ENCODE measurements around the gene MIS12. TPM values are rescaled to one million over a fixed set of nuclear protein-coding genes. Genes with fewer than 3 reads are reported as not detected.

The MIS12 gene
- total RNA-seq, 6 donors from 2014 or later: 3.2 to 79.6 (median 15.2) TPM

DNA sequence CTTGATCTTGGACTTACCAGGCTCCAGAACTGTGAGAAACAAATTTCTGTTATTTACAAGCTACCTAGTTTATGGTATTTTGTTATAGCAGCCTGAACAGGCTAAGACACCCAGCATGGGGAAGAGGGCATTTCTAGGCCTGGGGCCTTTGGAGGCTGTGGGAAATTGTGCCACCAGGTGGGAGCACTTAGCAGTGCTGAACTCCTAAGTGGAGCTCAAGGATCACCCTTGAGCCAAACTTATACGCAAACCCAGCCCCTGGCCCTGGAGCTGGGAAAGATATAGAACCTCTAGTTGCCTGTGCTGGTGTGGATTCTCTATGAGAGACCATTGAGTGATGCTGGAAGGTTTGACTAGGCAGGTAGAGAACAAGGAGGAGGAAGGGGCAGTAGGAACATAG, 36.1 kb downstream of the MIS12 start:
- no peak for ATAC-seq (ENCODE audit: low FRiP score in 2 of 2)
- TF ChIP-seq EP300 (IDR thresholded peaks at IDR 0.05) (no peak), POLR2AphosphoS5 (IDR thresholded peaks at IDR 0.05) (no peak), POLR2A (IDR thresholded peaks at IDR 0.05) (no peak), CTCF (IDR thresholded peaks at IDR 0.05) (no peak)
- Histone ChIP-seq H3K4me3 (no peak overlapping the region), H3K9me3 (no peaks in the 10 kb centered on the region), H3K27ac (no peak overlapping the region), H3K4me1 (no peaks in the 10 kb centered on the region), H3K36me3 (peaks cover 0 to 58% (median 36%) of the 10 kb centered on the region in 4 donors), H3K27me3 (no peaks in the 10 kb centered on the region)
- WGBS, 2 donors: 88 to 100% methylated on average over 1 of the region's 1 CpG
- no peak for DNase-seq

- Histone ChIP-seq H3K27ac (no peak overlapping the region), H3K4me1 (no peaks in the 10 kb centered on the region), H3K36me3 (peaks cover 0 to 58% (median 34%) of the 10 kb centered on the region in 4 donors), H3K27me3 (no peaks in the 10 kb centered on the region), H3K4me3 (no peak overlapping the region), H3K9me3 (no peaks in the 10 kb centered on the region)
- DNase-seq: no peak
- no peak for TF ChIP-seq CTCF (IDR thresholded peaks at IDR 0.05)
- no peak for TF ChIP-seq EP300 (IDR thresholded peaks at IDR 0.05)
- no peak for TF ChIP-seq POLR2AphosphoS5 (IDR thresholded peaks at IDR 0.05)
- TF ChIP-seq POLR2A (IDR thresholded peaks at IDR 0.05): no peak
- WGBS, 2 donors: 95% methylated on average over 5 of the region's 5 CpGs
- no peak for ATAC-seq (ENCODE audit: low FRiP score in 2 of 2)
These were observed 36.9 kb downstream of the MIS12 start for GRCh38 chr17:5523249-5523648.

DNA sequence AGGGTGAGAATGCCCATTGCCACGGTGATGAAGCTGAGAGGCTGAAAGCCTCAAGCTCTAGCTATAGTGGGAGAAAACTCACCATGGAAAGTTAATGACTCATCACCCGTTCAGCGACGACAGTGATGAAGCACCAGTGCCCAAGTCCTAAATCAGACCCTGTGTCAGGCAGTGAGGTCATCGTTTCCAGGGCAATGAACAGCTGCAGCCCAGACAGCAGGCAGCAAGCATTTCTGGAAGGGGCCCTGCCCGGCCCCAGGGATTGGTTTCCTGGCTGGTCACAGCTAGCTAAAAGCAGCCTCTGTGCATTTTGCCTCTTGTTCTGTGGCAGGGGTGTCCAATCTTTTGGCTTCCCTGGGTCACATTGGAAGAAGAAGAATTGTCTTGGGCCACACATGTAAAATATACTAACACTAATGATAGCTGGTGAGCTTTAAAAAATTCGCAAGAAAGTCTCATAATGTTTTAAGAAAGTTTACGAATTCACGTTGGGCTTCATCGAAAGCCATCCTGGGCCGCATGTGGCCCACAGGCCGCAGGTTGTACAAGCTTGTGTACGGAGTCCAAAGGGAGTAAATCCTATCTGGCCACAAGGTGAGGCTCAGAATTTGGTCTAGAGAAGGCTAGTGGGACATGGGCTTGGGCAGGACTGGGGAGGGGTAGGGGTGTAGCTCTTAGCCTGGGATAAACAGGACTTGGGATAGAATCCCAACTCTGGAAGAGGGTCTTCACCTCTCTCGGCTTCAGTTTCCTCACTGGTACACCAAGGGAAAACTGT, 40.6 kb downstream of the MIS12 start:
- H3K27ac ChIP-seq: no peak overlapping the region
- peaks cover 0 to 69% (median 39%) of the 10 kb centered on the region in 4 donors for H3K36me3 ChIP-seq
- no peaks in the 10 kb centered on the region for H3K4me1 ChIP-seq
- no peak overlapping the region for H3K4me3 ChIP-seq
- no peaks in the 10 kb centered on the region for H3K27me3 ChIP-seq
- WGBS, 2 donors: 61% methylated on average over 14 of the region's 14 CpGs
- TF ChIP-seq CTCF (IDR thresholded peaks at IDR 0.05): no peak
- no peak for TF ChIP-seq EP300 (IDR thresholded peaks at IDR 0.05)
- TF ChIP-seq POLR2AphosphoS5 (IDR thresholded peaks at IDR 0.05): no peak
- TF ChIP-seq POLR2A (IDR thresholded peaks at IDR 0.05): no peak
- no peak for DNase-seq
- ATAC-seq (ENCODE audit: low FRiP score in 2 of 2): peak; percentile 41 to 79
- H3K9me3 ChIP-seq: no peaks in the 10 kb centered on the region

DNA sequence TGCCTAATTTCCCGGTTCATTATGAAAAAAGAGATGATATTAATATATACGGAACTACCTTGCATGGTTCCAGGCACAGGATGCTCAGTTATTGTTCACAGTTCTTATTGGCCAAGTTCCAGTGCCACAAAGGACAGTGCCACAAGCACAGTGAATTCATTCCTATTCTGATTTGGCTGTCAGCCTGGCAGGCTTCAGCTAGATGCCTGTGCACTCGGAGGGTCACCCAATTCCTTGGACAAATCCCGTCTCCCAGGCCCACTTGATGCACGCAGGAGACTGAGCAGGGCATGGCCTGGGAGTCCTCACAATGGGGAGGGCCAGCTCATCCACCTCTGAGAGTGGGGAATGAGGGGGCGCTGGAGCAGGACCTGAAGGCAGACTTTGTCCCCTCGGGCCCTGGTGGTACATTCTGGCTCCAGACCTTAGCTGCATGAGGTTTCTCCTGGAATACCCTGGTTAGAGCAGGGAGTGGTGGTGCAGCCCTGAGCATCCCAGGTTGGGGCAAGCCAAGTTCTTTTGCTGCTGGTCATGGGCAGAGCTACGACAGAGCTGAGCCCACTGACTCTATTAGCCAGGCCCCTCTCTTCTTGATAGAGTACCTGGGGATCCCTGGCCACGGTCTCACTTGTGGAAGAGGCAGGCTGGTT, 41.4 kb downstream of the MIS12 start:
- peaks cover 0 to 75% (median 43%) of the 10 kb centered on the region in 4 donors for H3K36me3 ChIP-seq
- H3K4me3 ChIP-seq: no peak overlapping the region
- no peaks in the 10 kb centered on the region for H3K27me3 ChIP-seq
- DNase-seq (no peak), ATAC-seq (ENCODE audit: low FRiP score in 2 of 2) (no peak)
- H3K9me3 ChIP-seq: no peaks in the 10 kb centered on the region
- H3K4me1 ChIP-seq: no peaks in the 10 kb centered on the region
- 82 to 86% methylated on average over 5 to 9 of the region's 9 CpGs for WGBS, 2 donors
- no peak for TF ChIP-seq EP300 (IDR thresholded peaks at IDR 0.05)
- no peak for TF ChIP-seq POLR2A (IDR thresholded peaks at IDR 0.05)
- TF ChIP-seq POLR2AphosphoS5 (IDR thresholded peaks at IDR 0.05): no peak
- no peak for TF ChIP-seq CTCF (IDR thresholded peaks at IDR 0.05)
- H3K27ac ChIP-seq: no peak overlapping the region
